ENCODE results near the gene MBP.

MBP gene

DNA sequence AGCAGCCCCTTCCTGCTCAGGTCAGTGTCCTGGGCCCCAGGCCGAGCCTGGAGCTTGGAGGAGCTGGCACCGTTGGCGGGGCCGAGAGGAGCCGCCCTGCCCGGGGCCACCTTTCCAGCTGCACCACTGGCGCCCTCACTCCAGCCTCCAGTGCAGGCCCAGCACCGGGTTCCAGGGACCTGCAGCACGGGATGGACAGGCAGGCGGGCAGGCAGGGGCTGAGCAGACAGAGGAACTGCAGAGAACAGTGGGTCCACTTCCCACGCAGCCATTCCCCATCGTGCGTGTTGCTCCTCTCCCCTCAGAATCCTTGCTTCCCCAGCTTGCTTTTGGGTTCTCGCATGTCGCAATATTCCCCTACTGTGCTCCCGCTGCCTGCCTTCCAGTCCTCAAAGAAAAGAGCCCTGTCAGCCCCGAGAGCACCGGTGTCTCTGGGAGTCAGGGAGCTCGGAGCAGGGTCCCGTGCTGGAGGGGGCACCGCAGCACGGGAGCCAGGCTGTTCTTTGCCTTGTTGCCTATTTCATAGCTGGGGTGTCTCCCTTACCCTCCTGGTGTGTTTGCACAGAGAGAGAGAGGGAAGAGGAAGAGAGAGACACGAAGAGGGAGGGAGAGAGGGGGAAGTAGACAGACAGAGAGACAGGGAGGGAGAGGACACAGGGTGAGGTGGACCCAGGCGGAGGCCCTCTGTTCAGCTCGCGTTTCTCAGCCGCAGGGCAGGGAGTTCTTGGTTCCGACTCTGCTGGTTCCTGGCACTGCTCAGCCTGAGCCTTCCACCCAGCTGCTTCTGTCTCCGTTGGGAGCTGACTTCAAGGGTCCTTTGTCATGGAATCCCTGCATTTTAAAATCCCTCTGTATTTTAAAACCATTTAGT lies 126.0 kb downstream of the MBP start:
- Histone ChIP-seq H3K36me3 (ENCODE audit: control insufficient read depth, low read depth, low read length) (no peaks in the 10 kb centered on the region), H3K27ac (ENCODE audit: low read length) (no peak overlapping the region), H3K4me1 (ENCODE audit: control insufficient read depth, low read depth, low read length) (peaks cover 20% of the 10 kb centered on the region), H3K27me3 (ENCODE audit: control insufficient read depth, insufficient read depth, low read length) (no peaks in the 10 kb centered on the region), H3K9me3 (ENCODE audit: control insufficient read depth, low read depth, low read length) (no peaks in the 10 kb centered on the region), H3K9ac (ENCODE audit: low read length) (no peak overlapping the region), H3K4me3 (ENCODE audit: low read length) (no peak overlapping the region)

DNA sequence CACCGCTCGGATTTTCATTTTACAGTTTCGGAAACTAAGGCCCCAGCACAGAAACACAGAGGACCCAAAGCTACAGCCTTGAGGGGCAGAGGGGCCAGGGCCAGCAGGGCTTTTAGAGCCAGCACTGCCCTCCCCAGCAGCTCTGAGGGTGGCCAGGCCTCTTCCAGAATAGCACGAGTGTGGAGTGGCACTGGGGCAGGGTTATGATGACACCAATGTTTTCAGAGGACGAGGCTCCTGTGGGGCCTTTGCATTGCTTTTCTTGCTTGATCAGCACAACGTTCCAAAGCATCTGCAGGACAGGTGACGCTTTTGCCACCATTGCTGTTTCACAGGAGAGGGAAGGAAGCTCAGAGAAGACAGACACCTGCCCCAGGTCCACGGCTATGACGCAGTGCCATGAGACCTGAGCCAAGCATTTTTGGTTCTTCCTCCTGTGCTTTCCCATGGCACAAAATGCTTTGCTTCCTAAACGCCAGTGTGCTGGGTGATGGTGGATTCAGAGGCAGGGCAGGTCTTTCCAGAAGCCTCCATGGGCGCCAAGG lies 126.9 kb downstream of the MBP start:
- Histone ChIP-seq H3K4me3 (ENCODE audit: low read length) (no peak overlapping the region), H3K27me3 (ENCODE audit: control insufficient read depth, insufficient read depth, low read length) (no peaks in the 10 kb centered on the region), H3K9ac (ENCODE audit: low read length) (no peak overlapping the region), H3K4me1 (ENCODE audit: control insufficient read depth, low read depth, low read length) (peaks cover 17% of the 10 kb centered on the region), H3K27ac (ENCODE audit: low read length) (no peak overlapping the region), H3K9me3 (ENCODE audit: control insufficient read depth, low read depth, low read length) (no peaks in the 10 kb centered on the region), H3K36me3 (ENCODE audit: control insufficient read depth, low read depth, low read length) (no peaks in the 10 kb centered on the region)

DNA sequence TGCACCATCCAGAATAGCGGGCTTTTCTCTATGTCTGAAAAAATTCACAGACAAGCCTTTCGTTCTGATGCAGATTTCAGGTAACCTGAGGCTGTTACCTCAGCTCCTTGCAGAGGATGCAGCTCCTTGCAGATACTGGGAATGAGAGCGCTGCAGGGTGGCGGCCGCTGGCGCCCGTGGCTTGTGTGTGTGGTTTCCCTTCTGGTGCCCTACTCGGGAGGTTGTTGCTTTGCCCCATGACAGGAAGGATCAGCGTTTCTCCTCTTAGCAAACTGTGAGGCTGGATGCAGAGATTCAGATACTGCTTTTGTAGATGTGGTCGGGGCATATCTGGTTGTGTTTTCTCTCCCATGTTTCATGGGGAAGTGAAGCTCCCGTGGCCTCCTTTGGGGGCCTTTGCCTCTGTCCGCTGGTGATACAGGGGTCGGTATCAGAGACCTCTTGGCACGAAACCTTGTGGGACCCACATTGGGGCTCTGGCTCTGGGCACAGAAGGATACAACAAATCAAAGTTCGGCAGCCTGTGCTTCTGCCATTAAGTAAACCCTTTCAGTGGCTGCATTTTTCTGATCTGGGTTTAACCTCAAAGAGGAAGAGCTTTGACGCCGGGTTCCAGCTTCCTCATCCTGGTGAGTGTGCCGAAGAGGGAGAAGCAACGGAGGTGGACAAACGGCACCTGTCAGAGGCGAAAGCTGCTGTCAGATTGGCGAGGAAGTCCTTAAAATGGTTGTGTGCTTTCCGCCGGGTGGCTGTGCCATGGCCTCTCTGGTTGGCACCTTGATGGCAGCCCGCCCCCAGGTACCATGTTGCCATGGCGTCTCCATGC lies 127.8 kb downstream of the MBP start:
- H3K27ac ChIP-seq (ENCODE audit: low read length): no peak overlapping the region
- peaks cover 10% of the 10 kb centered on the region for H3K4me1 ChIP-seq (ENCODE audit: control insufficient read depth, low read depth, low read length)
- H3K36me3 ChIP-seq (ENCODE audit: control insufficient read depth, low read depth, low read length): no peaks in the 10 kb centered on the region
- no peak overlapping the region for H3K4me3 ChIP-seq (ENCODE audit: low read length)
- H3K9ac ChIP-seq (ENCODE audit: low read length): no peak overlapping the region
- H3K27me3 ChIP-seq (ENCODE audit: control insufficient read depth, insufficient read depth, low read length): no peaks in the 10 kb centered on the region
- no peaks in the 10 kb centered on the region for H3K9me3 ChIP-seq (ENCODE audit: control insufficient read depth, low read depth, low read length)

DNA sequence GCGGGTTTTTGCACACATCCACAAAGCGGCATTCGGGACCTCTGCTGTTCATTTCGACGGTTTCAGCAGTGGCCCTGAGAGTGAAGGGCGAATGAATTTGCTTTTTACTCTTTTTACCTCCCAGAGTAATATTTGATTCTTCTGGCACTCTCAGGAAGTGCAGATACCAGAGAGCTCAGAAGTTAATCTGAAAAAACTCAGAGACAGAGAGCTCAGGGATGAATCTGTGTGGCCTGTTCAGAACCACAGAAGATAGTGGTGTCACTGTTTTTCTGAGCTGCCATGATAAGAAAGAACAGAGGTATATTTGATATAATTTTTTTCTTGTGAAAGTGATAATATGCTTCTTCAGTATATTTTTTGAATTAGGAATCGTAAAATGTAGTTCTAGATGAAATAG lies 129.3 kb downstream of the MBP start:
- Histone ChIP-seq H3K4me3 (ENCODE audit: low read length) (no peak overlapping the region), H3K36me3 (ENCODE audit: control insufficient read depth, low read depth, low read length) (no peaks in the 10 kb centered on the region), H3K27me3 (ENCODE audit: control insufficient read depth, insufficient read depth, low read length) (no peaks in the 10 kb centered on the region), H3K27ac (ENCODE audit: low read length) (no peak overlapping the region), H3K9me3 (ENCODE audit: control insufficient read depth, low read depth, low read length) (no peaks in the 10 kb centered on the region), H3K4me1 (ENCODE audit: control insufficient read depth, low read depth, low read length) (peaks cover 10% of the 10 kb centered on the region), H3K9ac (ENCODE audit: low read length) (no peak overlapping the region)

- Histone ChIP-seq H3K27me3 (ENCODE audit: control insufficient read depth, insufficient read depth, low read length) (no peaks in the 10 kb centered on the region), H3K4me1 (ENCODE audit: control insufficient read depth, low read depth, low read length) (peaks cover 9% of the 10 kb centered on the region), H3K9ac (ENCODE audit: low read length) (no peak overlapping the region), H3K36me3 (ENCODE audit: control insufficient read depth, low read depth, low read length) (no peaks in the 10 kb centered on the region), H3K4me3 (ENCODE audit: low read length) (no peak overlapping the region), H3K9me3 (ENCODE audit: control insufficient read depth, low read depth, low read length) (no peaks in the 10 kb centered on the region), H3K27ac (ENCODE audit: low read length) (no peak overlapping the region)
Observed at GRCh38 chr18:77002496-77002895, 130.1 kb downstream of the MBP start.

DNA sequence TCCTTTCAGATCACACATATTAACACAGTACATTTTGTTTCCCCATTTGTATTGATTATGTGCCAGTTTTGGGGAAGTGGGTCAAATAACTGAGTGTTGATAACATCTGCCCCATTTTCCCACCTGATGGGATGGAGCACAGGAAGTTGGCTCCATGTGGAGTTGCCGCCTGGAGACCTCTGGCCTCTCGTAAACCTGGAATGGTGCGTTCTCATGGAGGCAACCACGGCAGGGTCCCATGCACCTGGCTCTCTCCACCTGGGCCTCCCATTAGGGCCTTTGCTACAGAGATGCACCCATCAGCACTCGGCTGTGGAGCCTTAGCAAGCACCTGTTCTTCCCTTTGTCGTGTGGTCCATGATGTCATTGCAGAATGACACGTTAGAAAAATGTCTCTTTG lies 130.6 kb downstream of the MBP start:
- no peaks in the 10 kb centered on the region for H3K9me3 ChIP-seq (ENCODE audit: control insufficient read depth, low read depth, low read length)
- H3K27ac ChIP-seq (ENCODE audit: low read length): no peak overlapping the region
- no peak overlapping the region for H3K4me3 ChIP-seq (ENCODE audit: low read length)
- peaks cover 4% of the 10 kb centered on the region for H3K4me1 ChIP-seq (ENCODE audit: control insufficient read depth, low read depth, low read length)
- no peak overlapping the region for H3K9ac ChIP-seq (ENCODE audit: low read length)
- no peaks in the 10 kb centered on the region for H3K36me3 ChIP-seq (ENCODE audit: control insufficient read depth, low read depth, low read length)
- H3K27me3 ChIP-seq (ENCODE audit: control insufficient read depth, insufficient read depth, low read length): no peaks in the 10 kb centered on the region

GRCh38 chr18:77001041-77001440 lies 131.5 kb downstream of the MBP start:
- no peaks in the 10 kb centered on the region for H3K27me3 ChIP-seq (ENCODE audit: control insufficient read depth, insufficient read depth, low read length)
- no peak overlapping the region for H3K4me3 ChIP-seq (ENCODE audit: low read length)
- no peaks in the 10 kb centered on the region for H3K4me1 ChIP-seq (ENCODE audit: control insufficient read depth, low read depth, low read length)
- H3K36me3 ChIP-seq (ENCODE audit: control insufficient read depth, low read depth, low read length): no peaks in the 10 kb centered on the region
- no peak overlapping the region for H3K27ac ChIP-seq (ENCODE audit: low read length)
- H3K9me3 ChIP-seq (ENCODE audit: control insufficient read depth, low read depth, low read length): no peaks in the 10 kb centered on the region
- H3K9ac ChIP-seq (ENCODE audit: low read length): no peak overlapping the region

GRCh38 chr18:77000527-77000926 lies 132.1 kb downstream of the MBP start:
- H3K9ac ChIP-seq (ENCODE audit: low read length): no peak overlapping the region
- H3K36me3 ChIP-seq (ENCODE audit: control insufficient read depth, low read depth, low read length): no peaks in the 10 kb centered on the region
- H3K27ac ChIP-seq (ENCODE audit: low read length): no peak overlapping the region
- no peaks in the 10 kb centered on the region for H3K9me3 ChIP-seq (ENCODE audit: control insufficient read depth, low read depth, low read length)
- no peaks in the 10 kb centered on the region for H3K27me3 ChIP-seq (ENCODE audit: control insufficient read depth, insufficient read depth, low read length)
- H3K4me3 ChIP-seq (ENCODE audit: low read length): no peak overlapping the region
- no peaks in the 10 kb centered on the region for H3K4me1 ChIP-seq (ENCODE audit: control insufficient read depth, low read depth, low read length)

- H3K4me3 ChIP-seq (ENCODE audit: low read length): no peak overlapping the region
- no peak overlapping the region for H3K27ac ChIP-seq (ENCODE audit: low read length)
- no peaks in the 10 kb centered on the region for H3K36me3 ChIP-seq (ENCODE audit: control insufficient read depth, low read depth, low read length)
- no peaks in the 10 kb centered on the region for H3K27me3 ChIP-seq (ENCODE audit: control insufficient read depth, insufficient read depth, low read length)
- no peak overlapping the region for H3K9ac ChIP-seq (ENCODE audit: low read length)
- no peaks in the 10 kb centered on the region for H3K4me1 ChIP-seq (ENCODE audit: control insufficient read depth, low read depth, low read length)
- H3K9me3 ChIP-seq (ENCODE audit: control insufficient read depth, low read depth, low read length): no peaks in the 10 kb centered on the region
Observed at GRCh38 chr18:76999077-76999476, 133.5 kb downstream of the MBP start.

- Histone ChIP-seq H3K4me1 (ENCODE audit: control insufficient read depth, low read depth, low read length) (no peaks in the 10 kb centered on the region), H3K9me3 (ENCODE audit: control insufficient read depth, low read depth, low read length) (no peaks in the 10 kb centered on the region), H3K36me3 (ENCODE audit: control insufficient read depth, low read depth, low read length) (no peaks in the 10 kb centered on the region), H3K9ac (ENCODE audit: low read length) (no peak overlapping the region), H3K4me3 (ENCODE audit: low read length) (no peak overlapping the region), H3K27ac (ENCODE audit: low read length) (no peak overlapping the region), H3K27me3 (ENCODE audit: control insufficient read depth, insufficient read depth, low read length) (no peaks in the 10 kb centered on the region)
Observed at GRCh38 chr18:76997951-76998808, 134.4 kb downstream of the MBP start.

DNA sequence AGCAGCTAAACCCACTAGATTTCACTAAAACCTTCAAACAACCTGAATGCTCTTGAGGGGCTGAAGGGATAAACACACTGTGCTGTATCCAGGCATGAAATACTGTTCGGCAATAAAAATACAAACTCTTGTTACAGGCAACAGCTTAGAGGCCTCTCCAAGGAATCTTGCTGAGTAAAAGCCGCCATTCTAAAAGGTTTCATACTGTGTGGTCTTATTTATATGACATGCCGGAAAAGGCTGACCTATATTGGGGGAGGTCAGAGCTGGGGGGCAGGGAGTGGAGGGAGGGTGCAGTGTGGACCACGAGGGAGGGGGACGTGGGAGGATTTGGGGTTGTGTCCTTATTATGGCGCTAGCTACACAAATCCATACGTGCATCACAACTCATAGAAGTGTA lies 136.2 kb downstream of the MBP start:
- no peaks in the 10 kb centered on the region for H3K27me3 ChIP-seq (ENCODE audit: control insufficient read depth, insufficient read depth, low read length)
- peaks cover 3% of the 10 kb centered on the region for H3K4me1 ChIP-seq (ENCODE audit: control insufficient read depth, low read depth, low read length)
- H3K4me3 ChIP-seq (ENCODE audit: low read length): no peak overlapping the region
- no peaks in the 10 kb centered on the region for H3K9me3 ChIP-seq (ENCODE audit: control insufficient read depth, low read depth, low read length)
- no peaks in the 10 kb centered on the region for H3K36me3 ChIP-seq (ENCODE audit: control insufficient read depth, low read depth, low read length)
- no peak overlapping the region for H3K9ac ChIP-seq (ENCODE audit: low read length)
- no peak overlapping the region for H3K27ac ChIP-seq (ENCODE audit: low read length)
